Stimulated activated CD8-positive, alpha-beta memory T cell treated with anti-CD3 and anti-CD28 coated beads, Interleukin-15, amount 100 ng/mL, for 4 hours (primary cell): ENCODE measurements around the gene FAM9C.
"Not testable (repeated sequence)": the region's sequence is repeated elsewhere in the genome, so short reads cannot be mapped to it uniquely, and the experiment has no call there.

Source experiments
- DNase-seq, 2 donors: peaks; one replicate each; pipeline ENCODE4 v3.0.0-alpha.2; 2020; ENCODE audit warnings: low read depth in 2 of 2

FAM9C gene

GRCh38 chrX:13044441-13044840 is at the start of gene FAM9C:
TSS of gene FAM9C (minus strand) at chrX:13044620. CDS start at chrX:13043789, 831 bp downstream.
- DNase-seq, result no peak

GRCh38 chrX:13093529-13094140 is 49.2 kb upstream of the FAM9C start:
- no peak for DNase-seq

DNA sequence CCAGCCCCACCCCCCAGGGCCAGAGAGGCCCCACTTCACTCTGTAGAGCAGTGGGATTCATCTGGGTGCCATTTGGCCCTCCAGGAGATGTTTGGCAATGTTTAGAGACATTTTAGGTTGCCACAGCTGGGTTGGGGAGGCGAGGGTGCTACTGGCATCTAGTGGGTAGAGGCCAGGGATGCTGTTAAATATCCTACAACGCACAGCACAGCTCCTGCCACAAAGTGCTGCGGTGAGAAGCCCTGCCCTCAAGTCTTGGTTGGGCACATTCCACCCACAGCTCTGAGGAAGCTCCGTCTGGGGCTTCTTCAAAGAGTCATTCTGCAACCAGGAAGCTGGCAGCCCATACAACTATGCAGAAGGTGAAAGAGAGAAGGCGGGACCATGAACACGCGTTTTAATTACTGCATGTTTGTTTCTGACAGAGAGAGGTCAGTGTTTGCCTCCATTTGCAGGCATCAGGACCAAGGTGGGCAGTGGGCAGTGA is 48.1 kb upstream of the FAM9C start:
- DNase-seq, result peak; percentile 46 to 61

DNA sequence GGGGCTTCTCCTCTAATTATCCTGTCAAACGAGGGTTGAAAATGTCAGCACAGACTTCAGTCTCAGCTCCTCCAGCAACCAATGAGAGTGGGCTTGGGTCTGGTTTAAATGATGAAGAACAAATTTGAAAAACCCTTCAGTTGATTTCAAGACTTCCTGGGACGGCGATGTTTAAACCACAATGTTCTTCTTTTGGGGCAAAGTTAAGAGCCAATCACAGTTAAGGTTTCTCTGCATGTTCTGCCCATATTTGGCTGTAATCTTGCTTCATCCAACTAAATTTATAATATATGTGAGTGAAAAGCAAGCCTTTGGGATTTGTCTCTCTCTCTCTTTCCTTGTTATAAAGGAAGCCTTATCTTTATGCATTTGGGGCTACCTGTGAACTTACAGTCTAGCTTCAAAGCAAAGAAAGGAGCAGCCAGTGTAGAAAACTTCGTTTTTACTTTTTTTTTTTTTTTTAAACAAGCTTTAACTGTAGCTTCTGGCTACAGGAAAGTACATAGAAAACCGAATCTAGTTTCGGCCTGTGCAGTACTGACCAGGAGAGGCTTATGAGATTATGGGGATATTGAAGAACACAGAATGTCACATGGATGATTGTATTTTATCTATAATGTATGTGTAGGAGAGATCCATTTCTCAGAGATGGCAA is 46.8 kb upstream of the FAM9C start:
- no peak for DNase-seq

DNA sequence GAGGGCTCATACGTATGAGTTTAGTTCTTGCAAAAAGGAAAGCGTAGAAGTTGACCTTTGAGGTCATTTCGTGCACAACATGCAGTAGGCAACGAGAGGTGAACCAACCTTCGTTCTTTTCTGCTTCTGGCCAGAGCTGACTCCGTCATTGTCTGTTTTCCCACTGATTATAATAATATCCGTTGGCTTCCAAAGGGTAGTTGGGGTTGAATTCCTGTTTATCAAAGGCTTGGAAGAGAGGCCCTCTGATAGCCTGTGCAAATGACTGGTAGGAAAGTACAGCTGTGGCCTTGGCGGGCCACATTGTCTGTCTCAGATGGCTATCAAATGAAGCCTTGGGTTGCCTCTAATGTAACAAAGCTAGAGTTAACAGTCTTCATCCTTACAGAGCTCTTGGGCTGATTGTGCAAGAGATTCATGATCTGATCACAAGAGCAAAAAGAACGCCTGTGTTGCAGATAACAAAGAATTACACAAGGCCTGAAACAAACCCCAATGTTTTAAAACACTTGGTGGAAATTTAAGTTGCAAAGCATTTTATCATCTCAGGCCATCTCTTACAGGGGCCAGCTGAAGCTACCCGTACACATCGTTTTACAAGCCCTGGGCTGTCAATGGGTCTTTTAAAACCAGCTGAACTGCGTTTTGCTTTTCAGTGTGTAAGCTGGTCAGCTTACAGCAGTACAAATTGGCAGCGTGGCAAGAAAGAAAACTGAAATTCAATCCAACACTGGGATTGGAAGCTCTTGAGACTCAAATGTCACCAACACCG is 46.1 kb upstream of the FAM9C start:
- no peak for DNase-seq

GRCh38 chrX:13090027-13090338 is 45.6 kb upstream of the FAM9C start:
- no peak for DNase-seq

DNA sequence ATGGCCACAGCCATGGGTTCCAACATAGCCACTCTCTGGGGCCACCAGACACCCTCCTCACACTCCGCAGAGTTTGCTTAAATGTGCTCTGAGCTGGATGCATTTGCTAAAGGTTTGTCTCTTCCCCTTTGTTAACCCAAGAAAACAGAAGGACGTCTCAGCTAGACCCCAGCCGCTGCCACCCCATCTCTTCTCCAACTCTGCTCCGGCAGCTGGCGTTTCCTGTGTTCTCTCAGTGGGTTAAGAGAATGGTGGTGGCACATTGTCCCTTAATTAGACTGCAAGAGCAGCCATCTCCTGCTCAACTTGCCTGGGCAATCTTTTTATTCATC is 43.7 kb upstream of the FAM9C start:
- no peak for DNase-seq

- peak; percentile 34 to 48 for DNase-seq
These were observed 43.1 kb upstream of the FAM9C start for GRCh38 chrX:13087322-13088155.

GRCh38 chrX:13086793-13087321 is 42.4 kb upstream of the FAM9C start:
- not testable (repeated sequence) for DNase-seq

GRCh38 chrX:13086076-13086475 is 41.7 kb upstream of the FAM9C start:
- no peak for DNase-seq

DNA sequence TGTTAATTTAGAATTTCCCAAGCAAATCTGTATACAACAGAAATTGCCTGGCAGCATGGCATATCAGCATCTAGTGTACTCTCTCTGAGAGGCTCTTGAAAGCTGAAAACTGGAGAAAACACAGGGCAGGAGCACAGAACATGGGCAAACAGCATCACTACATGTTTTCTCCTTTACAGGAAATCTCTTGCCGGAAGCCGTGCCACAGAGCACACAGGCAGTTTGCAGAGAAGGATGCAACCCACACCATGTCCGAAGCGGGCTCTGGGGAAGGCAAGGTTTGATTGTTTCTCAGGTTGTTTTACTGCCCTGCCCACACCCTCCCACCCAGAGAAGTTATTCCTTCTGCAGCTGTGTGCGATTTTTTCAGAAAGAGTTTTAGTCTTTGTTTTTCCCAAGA is 41.1 kb upstream of the FAM9C start:
- no peak for DNase-seq

DNA sequence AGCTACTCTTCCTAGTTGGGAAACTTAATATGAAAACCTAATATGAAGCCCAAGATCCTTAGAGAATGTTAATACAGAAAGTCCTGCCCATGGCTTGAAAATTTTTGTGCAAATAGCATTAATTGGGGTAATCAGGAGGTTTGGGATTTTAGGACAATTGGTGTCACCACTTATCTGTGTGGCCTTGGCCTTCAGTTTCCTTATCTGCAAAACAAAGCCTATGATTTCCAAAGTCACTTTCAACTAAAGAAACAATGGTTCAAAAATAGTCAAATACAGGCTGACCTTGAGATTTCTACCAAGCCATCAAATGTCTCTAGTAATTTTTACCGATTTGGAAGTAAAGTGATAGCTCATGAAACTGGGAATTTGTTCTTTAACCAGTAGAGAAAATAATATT is 40.2 kb upstream of the FAM9C start:
- no peak for DNase-seq

DNA sequence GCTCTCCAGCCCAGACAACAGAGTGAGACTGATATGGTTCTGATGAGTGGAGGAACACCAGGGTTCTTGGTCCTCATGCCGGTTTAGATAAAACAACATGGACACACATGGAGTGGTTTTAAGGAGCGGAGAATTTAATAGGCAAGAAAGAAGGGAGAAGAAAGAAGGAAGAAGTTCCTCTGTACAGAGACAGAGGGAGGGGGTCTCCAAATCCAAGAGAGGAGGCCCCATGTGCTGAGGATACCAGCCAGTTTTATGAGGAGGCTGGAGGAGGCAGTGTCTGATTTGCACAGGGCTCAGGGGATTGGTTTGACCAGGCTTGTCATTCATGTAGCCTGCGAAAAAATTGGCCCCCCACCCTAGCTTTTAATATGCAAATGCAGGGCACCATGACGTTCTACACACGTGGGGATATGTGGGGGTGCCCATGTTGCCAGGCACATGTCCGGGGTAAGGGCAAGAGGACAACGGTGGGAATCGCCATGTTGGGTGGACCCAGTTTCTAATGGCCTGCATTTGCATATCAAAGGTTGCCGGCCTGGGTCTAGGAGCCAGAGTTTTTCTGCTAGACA is 39.4 kb upstream of the FAM9C start:
- DNase-seq, result not testable (repeated sequence)

DNA sequence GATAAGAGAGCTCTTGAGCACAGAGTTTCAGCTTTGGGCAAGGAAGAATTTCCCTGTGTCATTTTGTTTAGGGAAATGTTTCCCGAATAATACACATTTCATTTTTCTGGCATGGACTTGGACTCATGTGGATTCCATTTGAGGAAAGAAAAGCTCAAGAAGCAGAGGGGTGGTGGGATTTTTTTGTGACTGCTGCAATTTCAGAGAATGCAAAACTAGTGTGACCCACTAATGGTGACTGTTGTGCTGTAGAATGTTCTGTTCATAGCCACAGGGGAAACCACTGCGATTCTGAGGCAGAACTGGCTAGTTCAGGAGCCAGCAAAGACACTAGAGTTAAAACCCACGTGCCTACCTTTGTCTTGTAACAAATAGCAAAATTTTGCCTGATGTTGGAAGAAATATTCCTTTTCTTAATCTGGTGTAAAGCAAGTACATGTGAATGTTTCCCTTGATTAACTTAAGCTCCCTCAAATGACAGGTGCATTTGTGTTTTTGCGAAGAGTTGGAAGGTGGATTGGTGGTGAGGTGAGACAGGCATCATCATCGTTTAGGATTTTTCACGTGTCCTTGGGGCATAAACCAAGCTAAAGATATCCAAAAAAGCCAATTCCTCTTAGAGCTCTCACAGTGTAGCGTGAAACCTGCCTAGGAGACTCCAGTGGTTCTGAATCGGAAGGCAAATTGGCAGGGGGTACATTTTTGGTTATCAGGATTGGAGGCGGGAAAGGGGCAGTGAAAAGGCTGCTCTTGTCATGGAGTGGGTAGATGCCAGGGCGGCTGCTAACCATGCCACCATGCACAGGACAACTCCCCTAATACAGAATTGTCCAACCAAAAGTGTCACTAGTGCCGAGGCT is 38.0 kb upstream of the FAM9C start:
- DNase-seq, result no peak

DNA sequence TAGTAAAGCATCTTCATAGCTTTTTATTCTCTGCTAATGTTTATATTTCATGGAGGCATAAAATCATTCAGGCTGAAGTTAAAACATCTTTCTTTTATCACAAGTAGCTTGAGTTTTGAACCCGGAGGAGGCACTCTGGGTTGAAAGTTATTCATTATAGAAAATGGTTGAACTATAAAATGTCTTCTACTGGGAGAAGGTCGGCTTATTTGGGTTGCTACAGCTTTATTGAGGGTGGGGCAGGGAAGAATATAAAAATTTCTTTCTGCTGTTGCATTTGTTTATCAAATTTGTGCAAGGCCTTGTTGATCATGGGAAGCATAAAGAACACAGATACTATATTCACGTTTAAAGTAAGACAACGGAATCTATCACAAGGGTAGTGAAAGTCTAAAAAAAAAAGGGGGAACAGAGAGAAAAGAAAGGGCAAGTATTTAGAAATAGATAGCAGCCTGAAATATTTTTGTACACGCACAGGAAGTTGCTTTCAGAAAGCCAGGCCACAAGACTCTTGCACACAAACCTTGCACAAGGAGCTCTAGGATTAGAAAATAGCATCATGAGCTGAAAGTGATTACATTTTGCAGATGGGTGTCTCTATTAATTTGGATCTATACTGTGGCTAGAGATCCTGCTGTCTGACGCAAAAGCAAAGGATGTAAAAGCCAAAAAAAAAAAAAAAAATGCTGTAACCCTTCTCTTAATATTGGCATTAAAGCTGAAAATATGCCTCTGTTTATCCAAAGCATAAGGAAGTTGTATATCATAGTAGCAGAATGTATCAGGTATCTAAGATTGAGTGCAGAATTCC is 37.2 kb upstream of the FAM9C start:
- DNase-seq, result no peak

- no peak for DNase-seq
These were observed 35.8 kb upstream of the FAM9C start for GRCh38 chrX:13080128-13080795.

GRCh38 chrX:13078739-13079444 is 34.5 kb upstream of the FAM9C start:
- DNase-seq, result no peak

DNA sequence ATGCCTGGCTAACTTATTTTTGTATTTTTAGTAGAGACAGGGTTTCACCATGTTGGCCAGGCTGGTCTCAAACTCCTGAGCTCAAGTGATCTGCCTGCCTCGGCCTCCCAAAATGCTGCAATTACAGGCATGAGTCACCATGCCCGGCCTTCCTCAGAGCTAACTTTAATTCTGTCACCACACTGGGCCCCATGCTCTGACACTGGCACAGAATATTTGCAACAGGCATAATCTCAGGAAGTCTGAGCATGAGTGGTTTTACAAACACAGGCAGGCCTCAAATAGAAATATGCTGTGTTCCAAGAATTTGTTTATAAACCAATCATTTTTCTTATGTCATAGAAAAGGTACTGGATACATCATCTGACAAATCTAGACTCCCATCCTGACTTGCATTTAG is 32.7 kb upstream of the FAM9C start:
- no peak for DNase-seq
